Panc1 (cell line): ENCODE measurements around the gene EMILIN3. TPM values are rescaled to one million over a fixed set of nuclear protein-coding genes. Genes with fewer than 3 reads are reported as not detected.

Source experiments
- ATAC-seq: fragments of 200-7000 bp; cut with Tn5 transposase; 2 replicates; pipeline ENCODE4 v1.9.1; 2020; ENCODE audit warnings: mild to moderate bottlenecking, moderate library complexity
- Bru-seq: library from RNA; stranded (reverse); fragments of 400-500 nt; gene quantifications from one replicate; lab custom pipeline; 2021; lab: Mats Ljungman, UMichigan
- BruChase-seq, 2 experiments: library from RNA; stranded (reverse); fragments of 400-500 nt; gene quantifications; one replicate each; lab custom pipeline; 2021; lab: Mats Ljungman, UMichigan
- BruUV-seq: library from RNA; stranded (reverse); fragments of 400-500 nt; replicated peaks from 2 replicates; lab custom pipeline; 2021; lab: Mats Ljungman, UMichigan
- CTCF ChIA-PET: fragments of 300-600 bp; sonication (Branson Sonifier 250); formaldehyde crosslinking; loops from one replicate; lab custom pipeline; 2022; ENCODE audit warnings: antibody characterized with exemption; lab: Charles Lee
- POLR2A ChIA-PET: fragments of 300-600 bp; sonication (Branson Sonifier 250); formaldehyde crosslinking; loops from one replicate; lab custom pipeline; 2022; ENCODE audit warnings: antibody characterized with exemption; lab: Charles Lee
- DNase-seq: peaks from one replicate; pipeline ENCODE4 v3.0.0-alpha.2; 2010; ENCODE audit warnings: low read depth, low spot score
- H3K27ac ChIP-seq: 2 replicates; pipeline ENCODE4 v1.5.1; 2011; ENCODE audit warnings: mild to moderate bottlenecking, low read length, inconsistent platforms
- H3K27me3 ChIP-seq: fragments of 200-500 bp; sonication (Bioruptor generic); 2 replicates; pipeline ENCODE4 v1.6.0; 2014; ENCODE audit warnings: low read length, inconsistent platforms; ENCODE audit not compliant: control insufficient read depth, insufficient read depth
- H3K36me3 ChIP-seq: fragments of 200-500 bp; sonication (Bioruptor generic); 2 replicates; pipeline ENCODE4 v1.5.1; 2014; ENCODE audit warnings: inconsistent platforms, mild to moderate bottlenecking, low read length, moderate library complexity; ENCODE audit not compliant: control insufficient read depth, insufficient read depth
- H3K4me1 ChIP-seq: 2 replicates; pipeline ENCODE4 v1.5.1; 2011; ENCODE audit warnings: inconsistent platforms, mild to moderate bottlenecking, low read length, moderate library complexity; ENCODE audit not compliant: control insufficient read depth, insufficient read depth
- H3K4me3 ChIP-seq, 2 experiments: 2 replicates each; pipeline ENCODE4 v1.5.1; 2011 to 2012; ENCODE audit warnings: low read depth in 2 of 2, low read length in 2 of 2, mild to moderate bottlenecking in 2 of 2, inconsistent platforms in 1 of 2, moderate library complexity in 1 of 2
- H3K9me3 ChIP-seq: fragments of 200-500 bp; sonication (Bioruptor generic); 2 replicates; pipeline ENCODE4 v1.5.1; 2014; ENCODE audit warnings: low read depth, mild to moderate bottlenecking, inconsistent platforms, low read length, moderate library complexity; ENCODE audit not compliant: control insufficient read depth, insufficient read depth
- POLR2AphosphoS5 ChIP-seq: IDR thresholded peaks from 2 replicates; pipeline ENCODE4 v1.6.1; 2012; ENCODE audit warnings: mild to moderate bottlenecking, low read depth, low read length, moderate library complexity
- SIN3A ChIP-seq: IDR thresholded peaks from 2 replicates; pipeline ENCODE4 v1.6.1; 2012; ENCODE audit warnings: low read depth, mild to moderate bottlenecking, low read length, moderate library complexity, borderline replicate concordance; ENCODE audit not compliant: insufficient read depth
- TCF7L2 ChIP-seq: IDR thresholded peaks from 2 replicates; pipeline ENCODE4 v1.6.1; 2011; ENCODE audit warnings: mild to moderate bottlenecking, low read depth, low read length, inconsistent platforms
- in situ Hi-C: cut with HindIII; loops from 2 replicates; pipeline ENCODE4 v1.10.0; 2016; ENCODE audit warnings: low sequenced_read_pairs, low pct_unique_long_range_greater_than_20kb
- intact Hi-C: fragments of 100-400 bp; cut with micrococcal nuclease; formaldehyde crosslinking; loops from one replicate; pipeline ENCODE4 v1.10.0; 2022; ENCODE audit not compliant: unreplicated experiment
- long read RNA-seq: library from polyadenylated mRNA; unstranded; transcript quantifications from one replicate; pipeline ENCODE4 v2.0.0, GENCODE V29; 2021; ENCODE audit not compliant: unreplicated experiment
- polyA plus RNA-seq: library from polyadenylated mRNA; unstranded; fragments of >200 nt; gene quantifications from one replicate; pipeline ENCODE4 v1.2.1, GENCODE V29; 2012; ENCODE audit warnings: missing spikeins; ENCODE audit not compliant: insufficient read length
- total RNA-seq: library from RNA; stranded (reverse); gene quantifications from one replicate; pipeline ENCODE4 v1.2.1, GENCODE V29; 2021; ENCODE audit not compliant: unreplicated experiment
- TF ChIP-seq, protein P1 (sequence below), 2 experiments: IDR thresholded peaks; 2 replicates each; pipeline ENCODE4 v1.6.1; 2011 to 2012; ENCODE audit warnings: low read depth in 2 of 2, control low read depth in 1 of 2, low read length in 1 of 2, mild to moderate bottlenecking in 1 of 2, moderate library complexity in 1 of 2; ENCODE audit not compliant: insufficient read depth in 1 of 2
- TF ChIP-seq, protein P2 (sequence below): fragments of 450-650 bp; IDR thresholded peaks from 2 replicates; pipeline ENCODE4 v1.5.1; 2017; ENCODE audit warnings: mild to moderate bottlenecking

EMILIN3 gene, protein sequence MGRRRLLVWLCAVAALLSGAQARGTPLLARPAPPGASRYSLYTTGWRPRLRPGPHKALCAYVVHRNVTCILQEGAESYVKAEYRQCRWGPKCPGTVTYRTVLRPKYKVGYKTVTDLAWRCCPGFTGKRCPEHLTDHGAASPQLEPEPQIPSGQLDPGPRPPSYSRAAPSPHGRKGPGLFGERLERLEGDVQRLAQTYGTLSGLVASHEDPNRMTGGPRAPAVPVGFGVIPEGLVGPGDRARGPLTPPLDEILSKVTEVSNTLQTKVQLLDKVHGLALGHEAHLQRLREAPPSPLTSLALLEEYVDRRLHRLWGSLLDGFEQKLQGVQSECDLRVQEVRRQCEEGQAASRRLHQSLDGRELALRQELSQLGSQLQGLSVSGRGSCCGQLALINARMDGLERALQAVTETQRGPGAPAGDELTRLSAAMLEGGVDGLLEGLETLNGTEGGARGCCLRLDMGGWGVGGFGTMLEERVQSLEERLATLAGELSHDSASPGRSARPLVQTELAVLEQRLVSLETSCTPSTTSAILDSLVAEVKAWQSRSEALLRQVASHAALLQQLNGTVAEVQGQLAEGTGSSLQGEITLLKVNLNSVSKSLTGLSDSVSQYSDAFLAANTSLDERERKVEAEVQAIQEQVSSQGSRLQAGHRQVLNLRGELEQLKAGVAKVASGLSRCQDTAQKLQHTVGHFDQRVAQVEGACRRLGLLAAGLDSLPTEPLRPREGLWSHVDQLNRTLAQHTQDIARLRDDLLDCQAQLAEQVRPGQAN
- 0.54 TPM for total RNA-seq
- 0.30 TPM for polyA plus RNA-seq
- Bru-seq, nascent RNA = percentile 10 among the genes with signal in this experiment
- BruChase-seq, experiment 1, labeled RNA remaining after a 2-hour chase = percentile 10 among the genes with signal in this experiment
- percentile 23 among the genes with signal in this experiment for BruChase-seq, experiment 2, labeled RNA remaining after a 6-hour chase
- long read RNA-seq = 0 reads

DNA sequence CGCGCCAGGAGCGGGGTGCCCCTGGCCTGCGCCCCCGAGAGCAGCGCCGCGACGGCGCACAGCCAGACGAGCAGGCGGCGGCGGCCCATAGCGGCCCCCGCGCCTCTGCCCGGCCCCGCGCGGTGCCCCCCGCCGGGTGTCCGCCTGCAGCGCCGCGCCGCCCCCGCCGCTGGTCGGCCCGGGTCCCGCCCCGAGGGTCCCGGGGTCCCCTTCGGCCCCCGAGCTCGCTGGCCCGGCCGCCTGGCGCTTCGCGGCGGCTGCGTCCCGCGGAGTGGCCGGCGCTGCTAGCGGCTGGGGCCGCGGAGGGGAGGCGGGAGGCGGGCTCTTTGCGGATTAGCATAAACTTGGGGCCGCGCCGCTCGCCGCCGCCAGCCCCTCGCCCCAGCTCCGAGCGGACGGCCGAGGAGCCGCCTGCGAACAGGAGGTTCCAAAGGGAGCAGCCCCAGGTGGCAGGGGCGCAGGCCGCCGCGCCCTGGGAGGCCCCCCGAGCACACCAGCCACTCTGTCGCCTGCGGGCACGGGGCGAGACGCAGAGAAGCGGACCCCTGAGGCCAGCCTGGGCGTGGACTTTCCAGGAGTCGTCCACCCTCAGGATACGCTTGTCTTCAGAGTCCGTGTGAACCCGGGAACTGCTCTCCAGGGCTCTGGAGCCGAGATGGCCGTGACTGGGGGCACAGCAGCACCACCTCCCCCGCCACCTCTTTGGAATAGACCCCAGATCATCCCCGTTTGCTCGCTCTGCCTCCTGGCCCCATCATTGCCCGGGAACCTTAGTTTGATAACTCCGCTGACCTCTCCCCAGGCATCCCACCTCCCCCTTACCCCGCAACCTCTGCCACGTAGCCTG lies at the start of gene EMILIN3:
TSS of gene EMILIN3 (minus strand) at position 273 of the 847 bp plus-strand sequence. CDS start at position 89, 184 bp downstream.
- DNase-seq (no peak), ATAC-seq (no peak)
- Histone ChIP-seq H3K27me3 (no peaks in the 10 kb centered on the region; the same call in 1 of the 2 replicates), H3K9me3 (no peaks in the 10 kb centered on the region), H3K36me3 (no peaks in the 10 kb centered on the region), H3K4me1 (no peaks in the 10 kb centered on the region), H3K27ac (no peak within 1 kb of the TSS), H3K4me3 (0 out of 4 replicates have a peak within 1 kb of the TSS, but pooled peaks of 1 of the 2 experiments have one; percentile 1)
- intact Hi-C loops = no loop called here
- TF ChIP-seq, protein P1, sequence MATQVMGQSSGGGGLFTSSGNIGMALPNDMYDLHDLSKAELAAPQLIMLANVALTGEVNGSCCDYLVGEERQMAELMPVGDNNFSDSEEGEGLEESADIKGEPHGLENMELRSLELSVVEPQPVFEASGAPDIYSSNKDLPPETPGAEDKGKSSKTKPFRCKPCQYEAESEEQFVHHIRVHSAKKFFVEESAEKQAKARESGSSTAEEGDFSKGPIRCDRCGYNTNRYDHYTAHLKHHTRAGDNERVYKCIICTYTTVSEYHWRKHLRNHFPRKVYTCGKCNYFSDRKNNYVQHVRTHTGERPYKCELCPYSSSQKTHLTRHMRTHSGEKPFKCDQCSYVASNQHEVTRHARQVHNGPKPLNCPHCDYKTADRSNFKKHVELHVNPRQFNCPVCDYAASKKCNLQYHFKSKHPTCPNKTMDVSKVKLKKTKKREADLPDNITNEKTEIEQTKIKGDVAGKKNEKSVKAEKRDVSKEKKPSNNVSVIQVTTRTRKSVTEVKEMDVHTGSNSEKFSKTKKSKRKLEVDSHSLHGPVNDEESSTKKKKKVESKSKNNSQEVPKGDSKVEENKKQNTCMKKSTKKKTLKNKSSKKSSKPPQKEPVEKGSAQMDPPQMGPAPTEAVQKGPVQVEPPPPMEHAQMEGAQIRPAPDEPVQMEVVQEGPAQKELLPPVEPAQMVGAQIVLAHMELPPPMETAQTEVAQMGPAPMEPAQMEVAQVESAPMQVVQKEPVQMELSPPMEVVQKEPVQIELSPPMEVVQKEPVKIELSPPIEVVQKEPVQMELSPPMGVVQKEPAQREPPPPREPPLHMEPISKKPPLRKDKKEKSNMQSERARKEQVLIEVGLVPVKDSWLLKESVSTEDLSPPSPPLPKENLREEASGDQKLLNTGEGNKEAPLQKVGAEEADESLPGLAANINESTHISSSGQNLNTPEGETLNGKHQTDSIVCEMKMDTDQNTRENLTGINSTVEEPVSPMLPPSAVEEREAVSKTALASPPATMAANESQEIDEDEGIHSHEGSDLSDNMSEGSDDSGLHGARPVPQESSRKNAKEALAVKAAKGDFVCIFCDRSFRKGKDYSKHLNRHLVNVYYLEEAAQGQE (IDR thresholded peaks at IDR 0.05; ENCODE audit: insufficient read depth in 1 of 2, low read depth in 2 of 2, low read length in 1 of 2) = no peak
- no TSS peak for BruUV-seq
- ChIA-PET CTCF (no interaction called here), POLR2A (no interaction called here)
- in situ Hi-C loops = no loop called here

DNA sequence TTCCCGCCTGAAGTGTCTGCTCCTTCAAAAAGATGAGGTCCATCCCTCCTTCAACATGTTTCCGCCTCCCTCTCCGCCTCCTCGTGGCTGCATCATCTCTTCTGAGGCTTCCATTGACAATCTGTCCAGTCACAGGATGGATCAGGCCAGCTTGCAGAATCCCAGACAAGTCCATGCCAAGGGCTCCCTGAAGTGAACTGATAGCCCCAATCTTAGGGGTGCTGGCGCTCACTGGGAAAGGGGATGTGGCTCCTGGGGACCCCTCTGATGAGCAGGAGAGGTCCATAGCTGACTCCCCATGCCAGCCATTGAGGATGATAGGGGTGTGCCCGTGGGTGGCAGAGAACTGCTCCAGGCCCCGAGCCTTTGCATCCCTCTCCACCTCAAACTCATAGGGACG lies 48.6 kb upstream of the EMILIN3 start:
- Histone ChIP-seq H3K27ac (no peak overlapping the region), H3K4me3 (no peak overlapping the region), H3K36me3 (peaks cover 3% of the 10 kb centered on the region), H3K4me1 (no peaks in the 10 kb centered on the region), H3K9me3 (no peaks in the 10 kb centered on the region), H3K27me3 (no peaks in the 10 kb centered on the region)
- TF ChIP-seq, protein P1 (IDR thresholded peaks at IDR 0.05; ENCODE audit: insufficient read depth in 1 of 2, low read depth in 2 of 2, low read length in 1 of 2) = no peak
- no peak for TF ChIP-seq SIN3A
- TF ChIP-seq, protein P2, sequence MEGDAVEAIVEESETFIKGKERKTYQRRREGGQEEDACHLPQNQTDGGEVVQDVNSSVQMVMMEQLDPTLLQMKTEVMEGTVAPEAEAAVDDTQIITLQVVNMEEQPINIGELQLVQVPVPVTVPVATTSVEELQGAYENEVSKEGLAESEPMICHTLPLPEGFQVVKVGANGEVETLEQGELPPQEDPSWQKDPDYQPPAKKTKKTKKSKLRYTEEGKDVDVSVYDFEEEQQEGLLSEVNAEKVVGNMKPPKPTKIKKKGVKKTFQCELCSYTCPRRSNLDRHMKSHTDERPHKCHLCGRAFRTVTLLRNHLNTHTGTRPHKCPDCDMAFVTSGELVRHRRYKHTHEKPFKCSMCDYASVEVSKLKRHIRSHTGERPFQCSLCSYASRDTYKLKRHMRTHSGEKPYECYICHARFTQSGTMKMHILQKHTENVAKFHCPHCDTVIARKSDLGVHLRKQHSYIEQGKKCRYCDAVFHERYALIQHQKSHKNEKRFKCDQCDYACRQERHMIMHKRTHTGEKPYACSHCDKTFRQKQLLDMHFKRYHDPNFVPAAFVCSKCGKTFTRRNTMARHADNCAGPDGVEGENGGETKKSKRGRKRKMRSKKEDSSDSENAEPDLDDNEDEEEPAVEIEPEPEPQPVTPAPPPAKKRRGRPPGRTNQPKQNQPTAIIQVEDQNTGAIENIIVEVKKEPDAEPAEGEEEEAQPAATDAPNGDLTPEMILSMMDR = no peak
- TF ChIP-seq POLR2AphosphoS5 = no peak
- no peak for TF ChIP-seq TCF7L2
- ChIA-PET POLR2A (no interaction called here), CTCF (interaction anchor here (0.6 kb wide), 1 partner anchor 29 kb away, joined by 4 read pairs; no protein-coding TSS in a partner anchor)
- no peak for DNase-seq
- in situ Hi-C loops = no loop called here
- intact Hi-C loops = no loop called here
- BruUV-seq = no TSS peak
- no peak for ATAC-seq
